Adrenal gland (tissue), 5 donors: Measurements from ENCODE around the gene NOL4L.

ENCODE experiments used
- CTCF ChIP-seq, 6 experiments: fragments of 450-650 bp in 4 of 6; fragments of 200-600 bp in 2 of 6; sonication (generic) in 1 of 6; IDR thresholded peaks; 1 replicate in 5 of 6; 2 replicates in 1 of 6; pipeline versions ENCODE4 v1.5.1 to v1.8.0; 2016 to 2021; ENCODE audit warnings: antibody characterized with exemption in 6 of 6, mild to moderate bottlenecking in 2 of 6, moderate library complexity in 1 of 6
- POLR2A ChIP-seq, 2 donors: fragments of 450-650 bp; IDR thresholded peaks; one replicate each; pipeline ENCODE4 v1.6.1; 2017; ENCODE audit warnings: antibody characterized with exemption in 2 of 2, mild to moderate bottlenecking in 2 of 2, moderate library complexity in 1 of 2
- donor health status: DM: no; HTN: no; CAD: no.

- TF ChIP-seq CTCF (IDR thresholded peaks at IDR 0.05) (no peak), POLR2A (IDR thresholded peaks at IDR 0.05) (no peak)
These were observed 94.0 kb downstream of the NOL4L start for GRCh38 chr20:32490942-32491763.
